Measurements from ENCODE around the gene OXSM. TPM values are rescaled to one million over a fixed set of nuclear protein-coding genes. Genes with fewer than 3 reads are reported as not detected.

Gene OXSM
- total and polyA plus RNA-seq, 2 experiments from 2014 or later: 1.3 to 2.2 TPM

GRCh38 chr3:25820816-25821486 is 31.1 kb downstream of the OXSM start (continued):
- TF ChIP-seq CREB1 (CRISPR knock-in tag; IDR thresholded peaks at IDR 0.05; ENCODE audit: low read depth): no peak
- no peak for TF ChIP-seq NANOG (IDR thresholded peaks at IDR 0.05; ENCODE audit: borderline replicate concordance)
- no peak for TF ChIP-seq REST (IDR thresholded peaks at IDR 0.05; ENCODE audit: unreplicated experiment)
- no peak for TF ChIP-seq ETS1 (IDR thresholded peaks at IDR 0.05)

- TF ChIP-seq EZH2 (IDR thresholded peaks at IDR 0.05; ENCODE audit: low read depth, unreplicated experiment): no peak
- TF ChIP-seq POLR2AphosphoS5 (IDR thresholded peaks at IDR 0.05; ENCODE audit: low read depth): no peak
- no peak for TF ChIP-seq ETS1 (IDR thresholded peaks at IDR 0.05)
- no peak for TF ChIP-seq REST (IDR thresholded peaks at IDR 0.05; ENCODE audit: unreplicated experiment)
- no peak for TF ChIP-seq JUNB (IDR thresholded peaks at IDR 0.05; ENCODE audit: unreplicated experiment)
- TF ChIP-seq CREB1 (CRISPR knock-in tag; IDR thresholded peaks at IDR 0.05; ENCODE audit: low read depth): no peak
- TF ChIP-seq NANOG (IDR thresholded peaks at IDR 0.05; ENCODE audit: borderline replicate concordance): no peak
- Mint-ChIP-seq H3K4me3 (no peak overlapping the region), H3K9me3 (no peaks in the 10 kb centered on the region), H3K4me1 (peaks cover 15% of the 10 kb centered on the region), H3K27ac (no peak overlapping the region), H3K36me3 (ENCODE audit: low read depth) (no peaks in the 10 kb centered on the region), H3K27me3 (ENCODE audit: insufficient read depth, low read depth, poor library complexity) (peaks cover 2% of the 10 kb centered on the region)
- DNase-seq (ENCODE audit: low spot score) (no peak), ATAC-seq (no peak)
- Histone ChIP-seq H3K4me1 (ENCODE audit: insufficient read depth) (peaks cover 43% of the 10 kb centered on the region), H2AFZ (no peak overlapping the region; the same call in 1 of the 2 replicates), H3K4me3 (no peak overlapping the region), H4K20me1 (replicated peaks; ENCODE audit: insufficient read depth) (no peaks in the 10 kb centered on the region), H3K4me2 (no peak overlapping the region), H3F3A (replicated peaks; ENCODE audit: low read depth) (no peaks in the 10 kb centered on the region), H3K9me2 (ENCODE audit: insufficient read depth) (0 out of 2 replicates have a peak, but pooled peaks cover 6% of the 10 kb centered on the region), H3K79me2 (replicated peaks; ENCODE audit: insufficient read depth) (no peaks in the 10 kb centered on the region), H3K27me3 (ENCODE audit: insufficient read depth) (no peaks in the 10 kb centered on the region), H3K27ac (ENCODE audit: low read depth) (no peak overlapping the region), H3K36me3 (ENCODE audit: insufficient read depth) (no peaks in the 10 kb centered on the region)
Observed at GRCh38 chr3:25821746-25822573, 32.1 kb downstream of the OXSM start.
